ENCODE measurements around the gene PKDREJ. TPM values are rescaled to one million over a fixed set of nuclear protein-coding genes. Genes with fewer than 3 reads are reported as not detected.

Gene PKDREJ
- polyA plus RNA-seq, 4 donors: 0.22 to 0.49 (median 0.35) TPM

GRCh38 chr22:46239261-46240048 lies 23.7 kb downstream of the PKDREJ start:
- DNase-seq (ENCODE audit: low read depth in 4 of 4, low spot score in 3 of 4): no peak

DNA sequence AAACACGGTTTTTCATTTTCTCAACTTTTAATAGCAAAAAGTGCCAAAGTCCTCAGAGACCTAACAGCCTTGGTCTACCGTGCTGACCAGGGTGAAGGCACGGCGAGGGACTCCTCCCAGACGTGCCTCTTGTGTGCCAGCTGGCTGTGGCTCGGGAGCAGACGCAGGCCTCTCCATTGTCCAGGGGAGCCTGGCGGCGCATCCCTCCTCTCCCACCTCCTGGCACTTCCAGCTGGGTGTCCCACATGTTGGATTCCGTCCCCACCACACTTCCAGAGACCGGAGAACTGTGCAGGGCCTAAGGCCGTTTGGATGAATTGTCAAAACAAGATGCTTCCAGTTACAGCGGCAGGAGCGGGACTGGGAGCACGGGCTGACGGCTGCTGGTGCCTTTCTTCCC lies 24.6 kb downstream of the PKDREJ start:
- DNase-seq (ENCODE audit: low read depth in 4 of 4, low spot score in 3 of 4): no peak

DNA sequence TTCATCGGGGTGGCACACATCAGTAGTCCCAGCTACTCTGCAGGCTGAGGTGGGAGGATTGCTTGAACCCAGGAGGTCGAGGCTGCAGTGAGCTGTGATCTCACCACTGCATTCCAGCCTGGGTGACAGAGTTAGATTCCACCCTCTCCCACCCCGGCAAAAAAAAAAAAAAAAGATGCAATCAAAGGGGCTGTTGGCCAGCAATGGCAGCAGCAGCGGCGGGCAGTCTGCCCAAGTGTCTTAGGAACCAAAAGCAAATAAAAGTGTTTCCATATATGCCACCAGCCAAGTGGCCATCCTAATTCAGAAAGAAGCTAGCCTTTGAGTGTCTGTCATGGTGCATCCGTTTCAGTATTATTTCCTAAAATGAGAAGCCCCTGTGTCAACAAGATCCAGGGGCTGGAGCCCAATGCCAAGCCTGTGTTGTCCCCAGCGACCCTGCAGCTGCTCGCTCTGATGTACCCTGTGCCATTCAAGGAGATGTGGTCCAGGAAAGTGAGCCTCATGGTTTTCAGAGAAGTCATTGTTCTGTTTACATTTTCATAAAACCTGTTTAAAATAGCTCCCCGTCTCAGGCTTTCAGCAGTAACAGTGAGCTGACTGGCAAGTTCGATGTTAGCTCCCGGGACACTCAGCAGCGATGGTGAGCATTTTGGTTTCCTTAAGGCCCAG lies 25.6 kb downstream of the PKDREJ start:
- DNase-seq (ENCODE audit: low read depth in 4 of 4, low spot score in 3 of 4): no peak

- no peak for DNase-seq (ENCODE audit: low read depth in 4 of 4, low spot score in 3 of 4)
Measured at GRCh38 chr22:46234969-46235368, 28.2 kb downstream of the PKDREJ start.

DNA sequence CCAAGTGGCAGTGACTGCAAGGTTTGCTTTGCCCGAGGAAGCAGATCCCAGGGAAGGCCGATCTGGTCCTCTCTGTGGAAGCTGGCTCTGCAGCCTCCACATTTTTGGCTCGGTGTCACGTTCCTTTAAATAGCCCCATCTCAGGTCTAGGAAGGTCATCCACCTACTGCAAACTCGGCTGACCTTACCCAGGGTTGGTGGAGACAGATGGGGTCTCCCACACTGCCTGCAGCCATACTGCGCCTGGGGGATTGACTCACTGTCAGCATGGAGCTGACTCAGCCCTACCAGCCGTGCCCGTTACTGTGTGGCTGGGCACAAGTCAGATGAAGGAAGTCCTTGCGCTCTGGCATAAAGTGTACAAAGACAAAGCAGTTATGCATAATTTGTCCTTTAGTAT lies 29.9 kb downstream of the PKDREJ start:
- no peak for DNase-seq (ENCODE audit: low read depth in 4 of 4, low spot score in 3 of 4)

DNA sequence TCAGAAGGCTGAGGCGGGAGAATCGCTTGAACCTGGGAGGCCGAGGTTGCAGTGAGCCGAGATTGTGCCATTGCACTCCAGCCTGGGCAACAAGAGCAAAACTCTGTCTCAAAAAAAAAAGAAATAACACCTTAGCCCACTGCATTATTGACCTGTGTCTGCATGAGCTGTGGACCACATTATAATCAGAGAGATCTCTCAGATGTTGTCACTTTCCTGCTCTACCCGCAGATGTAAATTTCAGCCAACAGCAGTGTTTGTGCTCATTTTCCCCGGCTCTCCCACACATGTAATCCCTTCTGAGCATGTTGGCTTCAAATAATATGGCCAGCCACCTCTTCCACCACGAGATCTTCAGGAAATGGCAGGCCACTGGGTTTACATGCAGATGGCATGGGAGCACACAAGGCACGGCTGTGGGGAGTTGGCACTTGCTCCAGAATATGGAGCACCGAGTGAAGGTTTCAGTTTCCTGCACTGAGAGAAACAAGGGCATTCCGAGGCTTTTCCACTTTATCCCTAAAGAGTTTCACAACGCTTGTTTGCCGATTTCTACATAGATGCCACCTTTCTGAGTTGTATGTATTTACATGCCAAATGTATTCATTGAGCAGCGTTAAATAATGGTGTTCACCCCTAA lies 32.8 kb downstream of the PKDREJ start:
- no peak for DNase-seq (ENCODE audit: low read depth in 4 of 4, low spot score in 3 of 4)

DNA sequence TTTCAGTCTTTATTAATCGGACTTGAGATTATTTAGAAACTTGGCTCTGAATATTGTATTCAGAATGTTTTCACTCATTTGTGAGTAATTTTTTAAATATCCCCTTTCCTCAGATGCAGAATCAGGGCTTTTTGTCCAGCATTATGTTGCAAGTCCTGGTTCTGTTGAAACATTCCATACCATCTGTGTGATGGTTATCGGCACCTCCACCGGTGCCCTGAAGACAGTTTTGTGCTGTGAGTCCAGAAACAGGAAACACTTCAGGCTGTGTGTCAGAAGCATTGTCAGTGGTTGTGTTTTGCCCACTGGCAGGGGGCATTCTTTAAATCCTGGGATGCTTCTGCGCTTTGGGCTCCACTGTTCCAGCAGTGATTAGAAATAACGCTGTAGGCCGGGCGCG lies 33.4 kb downstream of the PKDREJ start:
- no peak for DNase-seq (ENCODE audit: low read depth in 4 of 4, low spot score in 3 of 4)

DNA sequence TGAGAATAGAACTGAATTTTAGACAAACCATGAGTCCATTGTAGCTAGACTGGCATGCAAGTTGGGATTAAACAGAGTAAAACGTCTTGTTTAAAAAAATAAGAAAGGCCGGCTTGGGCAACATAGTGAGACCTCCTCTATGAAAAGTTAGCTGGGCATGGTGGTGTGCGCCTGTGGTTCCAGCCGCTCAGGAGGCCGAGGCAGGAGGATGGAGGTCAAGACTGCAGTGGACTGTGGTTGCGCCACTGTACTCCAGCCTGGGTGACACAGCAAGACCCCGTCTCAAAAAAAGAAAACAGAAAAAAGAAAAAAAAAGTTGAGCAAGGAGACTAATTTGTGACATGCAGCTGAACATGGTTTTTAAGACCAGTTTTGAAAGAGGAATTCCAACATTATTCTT lies 36.6 kb downstream of the PKDREJ start:
- DNase-seq (ENCODE audit: low read depth in 4 of 4, low spot score in 3 of 4): no peak

DNA sequence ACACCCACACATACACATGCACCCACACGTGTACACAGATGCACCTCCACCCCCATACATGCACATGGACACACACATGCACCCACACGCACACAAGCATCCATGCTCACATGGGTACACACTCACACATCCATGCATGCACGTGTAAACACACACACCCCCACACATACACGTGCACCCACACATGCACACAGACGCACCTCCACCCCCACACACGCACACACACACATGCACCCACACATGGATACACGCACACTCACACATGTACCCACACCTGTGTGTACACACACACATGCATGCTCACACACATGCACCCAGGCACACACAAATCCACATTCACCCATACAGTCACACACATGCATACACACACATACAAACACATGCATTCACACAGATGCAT lies 37.5 kb downstream of the PKDREJ start:
- DNase-seq (ENCODE audit: low read depth in 4 of 4, low spot score in 3 of 4): no peak

GRCh38 chr22:46224898-46225290 lies 38.2 kb downstream of the PKDREJ start:
- DNase-seq (ENCODE audit: low read depth in 4 of 4, low spot score in 3 of 4): no peak

DNA sequence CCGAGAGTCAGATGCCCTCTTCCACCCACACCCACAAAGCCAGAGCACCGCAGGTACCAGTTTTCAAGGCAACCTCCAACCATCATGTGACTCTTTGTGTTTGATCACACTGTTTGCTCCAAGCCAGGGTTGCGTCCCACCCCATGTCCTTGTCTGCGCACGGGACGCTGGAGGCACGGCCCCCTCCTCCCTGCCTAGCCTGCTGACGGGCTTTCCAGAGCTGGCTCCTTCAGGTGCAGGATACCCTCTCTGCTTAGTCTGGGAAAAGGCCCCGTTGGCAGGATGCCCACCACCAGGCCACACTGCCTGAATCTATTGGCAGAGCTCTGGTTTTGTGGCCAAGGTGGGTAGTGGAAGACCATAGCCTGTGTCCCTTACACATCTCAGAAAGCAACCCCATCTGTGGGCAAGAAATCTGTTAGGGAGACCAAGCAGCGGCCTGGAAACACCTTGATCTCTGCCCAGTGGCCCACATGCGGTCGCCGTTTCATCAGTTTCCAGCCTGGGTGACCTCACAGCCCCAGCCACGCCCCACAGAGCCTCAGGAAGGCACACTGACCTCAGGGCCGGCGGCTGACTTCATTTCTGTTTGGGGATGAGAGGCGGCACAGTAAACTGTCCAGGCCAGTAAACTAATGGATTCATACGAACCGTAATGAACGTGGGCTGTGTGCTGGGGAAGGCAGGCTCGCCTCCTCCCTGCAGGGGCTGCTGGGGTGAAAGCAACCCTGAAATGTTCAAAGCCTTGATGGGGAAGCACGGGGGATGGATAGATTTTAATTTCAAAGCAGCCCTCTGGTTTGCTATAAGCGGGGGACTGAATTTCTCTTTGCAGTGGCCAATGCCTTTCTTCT lies 38.9 kb downstream of the PKDREJ start:
- no peak for DNase-seq (ENCODE audit: low read depth in 4 of 4, low spot score in 3 of 4)

- no peak for DNase-seq (ENCODE audit: low read depth in 4 of 4, low spot score in 3 of 4)
Measured at GRCh38 chr22:46220921-46221320, 42.2 kb downstream of the PKDREJ start.

GRCh38 chr22:46219636-46220035 lies 43.5 kb downstream of the PKDREJ start:
- no peak for DNase-seq (ENCODE audit: low read depth in 4 of 4, low spot score in 3 of 4)

DNA sequence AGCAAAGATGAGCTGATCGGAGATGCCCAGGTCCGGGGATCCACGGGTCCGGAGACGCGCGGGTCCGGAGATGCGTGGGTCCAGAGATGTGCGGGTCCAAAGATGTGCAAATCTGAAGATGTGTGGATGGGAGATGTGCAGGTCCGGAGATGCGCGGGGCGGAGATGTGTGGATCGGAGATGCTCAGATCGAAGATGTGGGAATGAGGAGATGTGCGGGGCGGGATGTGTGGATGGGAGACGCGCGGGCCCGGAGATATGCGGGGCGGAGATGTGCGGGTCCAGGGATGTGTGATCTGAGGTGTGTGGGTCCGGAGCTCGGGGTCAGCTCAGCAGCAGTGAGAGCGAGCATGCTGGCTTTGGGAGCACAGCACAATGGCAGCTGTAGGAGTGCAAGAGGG lies 48.5 kb downstream of the PKDREJ start:
- no peak for DNase-seq (ENCODE audit: low read depth in 4 of 4, low spot score in 3 of 4)

- no peak for DNase-seq (ENCODE audit: low read depth in 4 of 4, low spot score in 3 of 4)
Measured at GRCh38 chr22:46214149-46214548, 49.0 kb downstream of the PKDREJ start.

GRCh38 chr22:46213052-46213451 lies 50.1 kb downstream of the PKDREJ start:
- DNase-seq (ENCODE audit: low read depth in 4 of 4, low spot score in 3 of 4): no peak

- no peak for DNase-seq (ENCODE audit: low read depth in 4 of 4, low spot score in 3 of 4)
Measured at GRCh38 chr22:46212195-46212594, 50.9 kb downstream of the PKDREJ start.

DNA sequence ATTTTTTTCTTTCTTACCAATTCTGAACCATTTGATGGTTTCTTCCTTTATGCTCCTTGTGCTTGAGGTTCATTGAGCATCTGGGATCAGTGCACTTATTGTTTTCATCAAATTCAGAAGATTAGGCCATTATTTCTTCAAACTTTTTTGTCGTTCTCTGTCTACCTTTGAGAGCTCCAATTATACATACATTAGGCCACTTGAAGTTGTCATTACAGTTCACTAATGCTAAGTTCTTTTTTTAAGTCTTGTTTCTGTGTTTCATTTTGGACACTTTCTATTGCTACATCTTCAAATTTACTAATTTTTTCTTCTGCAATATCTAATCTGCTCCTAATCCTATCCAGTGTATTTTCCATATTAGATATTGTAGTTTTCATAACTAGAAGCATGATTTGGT lies 53.9 kb downstream of the PKDREJ start:
- DNase-seq (ENCODE audit: low read depth in 4 of 4, low spot score in 3 of 4): no peak
